Measurements from ENCODE around the gene SGK1.

The SGK1 gene

GRCh38 chr6:134356405-134356804, 38.5 kb upstream of the SGK1 start:
- Histone ChIP-seq H3K9me3 (ENCODE audit: low read length) (no peaks in the 10 kb centered on the region), H3K4me3 (ENCODE audit: low read depth, low read length, poor library complexity, severe bottlenecking) (no peak overlapping the region), H2AFZ (ENCODE audit: low read length) (no peak overlapping the region), H3K36me3 (ENCODE audit: insufficient read depth, low read length) (no peaks in the 10 kb centered on the region), H3K4me1 (ENCODE audit: insufficient read depth, low read length, severe bottlenecking) (no peaks in the 10 kb centered on the region), H3F3A (ENCODE audit: insufficient read depth, low read length) (no peaks in the 10 kb centered on the region), H3K9me2 (ENCODE audit: low read depth, low read length) (no peaks in the 10 kb centered on the region), H3K27me3 (ENCODE audit: insufficient read depth, low read length) (no peaks in the 10 kb centered on the region), H3K9ac (ENCODE audit: low read length) (no peak overlapping the region), H3K79me2 (ENCODE audit: insufficient read depth, low read length) (no peaks in the 10 kb centered on the region), H3K4me2 (ENCODE audit: low read length) (no peak overlapping the region), H3K27ac (ENCODE audit: low read depth, low read length, poor library complexity, severe bottlenecking) (no peak overlapping the region), H4K20me1 (ENCODE audit: insufficient read depth, low read length) (no peaks in the 10 kb centered on the region)
- TF ChIP-seq, protein P1, sequence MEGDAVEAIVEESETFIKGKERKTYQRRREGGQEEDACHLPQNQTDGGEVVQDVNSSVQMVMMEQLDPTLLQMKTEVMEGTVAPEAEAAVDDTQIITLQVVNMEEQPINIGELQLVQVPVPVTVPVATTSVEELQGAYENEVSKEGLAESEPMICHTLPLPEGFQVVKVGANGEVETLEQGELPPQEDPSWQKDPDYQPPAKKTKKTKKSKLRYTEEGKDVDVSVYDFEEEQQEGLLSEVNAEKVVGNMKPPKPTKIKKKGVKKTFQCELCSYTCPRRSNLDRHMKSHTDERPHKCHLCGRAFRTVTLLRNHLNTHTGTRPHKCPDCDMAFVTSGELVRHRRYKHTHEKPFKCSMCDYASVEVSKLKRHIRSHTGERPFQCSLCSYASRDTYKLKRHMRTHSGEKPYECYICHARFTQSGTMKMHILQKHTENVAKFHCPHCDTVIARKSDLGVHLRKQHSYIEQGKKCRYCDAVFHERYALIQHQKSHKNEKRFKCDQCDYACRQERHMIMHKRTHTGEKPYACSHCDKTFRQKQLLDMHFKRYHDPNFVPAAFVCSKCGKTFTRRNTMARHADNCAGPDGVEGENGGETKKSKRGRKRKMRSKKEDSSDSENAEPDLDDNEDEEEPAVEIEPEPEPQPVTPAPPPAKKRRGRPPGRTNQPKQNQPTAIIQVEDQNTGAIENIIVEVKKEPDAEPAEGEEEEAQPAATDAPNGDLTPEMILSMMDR (IDR thresholded peaks at IDR 0.05; ENCODE audit: low read length) = no peak
- no peak for TF ChIP-seq EZH2 (IDR thresholded peaks at IDR 0.05; ENCODE audit: borderline replicate concordance, low read length)

GRCh38 chr6:134352786-134353480, 35.0 kb upstream of the SGK1 start:
- H3K9me3 ChIP-seq (ENCODE audit: low read length) = no peaks in the 10 kb centered on the region
- H3K79me2 ChIP-seq (ENCODE audit: insufficient read depth, low read length) = no peaks in the 10 kb centered on the region
- no peak overlapping the region for H2AFZ ChIP-seq (ENCODE audit: low read length)
- H3K4me1 ChIP-seq (ENCODE audit: insufficient read depth, low read length, severe bottlenecking) = no peaks in the 10 kb centered on the region
- H3F3A ChIP-seq (ENCODE audit: insufficient read depth, low read length) = no peaks in the 10 kb centered on the region
- H3K4me2 ChIP-seq (ENCODE audit: low read length) = no peak overlapping the region
- H3K36me3 ChIP-seq (ENCODE audit: insufficient read depth, low read length) = no peaks in the 10 kb centered on the region
- no peak overlapping the region for H3K4me3 ChIP-seq (ENCODE audit: low read depth, low read length, poor library complexity, severe bottlenecking)
- H3K9ac ChIP-seq (ENCODE audit: low read length) = no peak overlapping the region
- no peaks in the 10 kb centered on the region for H4K20me1 ChIP-seq (ENCODE audit: insufficient read depth, low read length)
- TF ChIP-seq, protein P1 (IDR thresholded peaks at IDR 0.05; ENCODE audit: low read length) = no peak
- TF ChIP-seq EZH2 (IDR thresholded peaks at IDR 0.05; ENCODE audit: borderline replicate concordance, low read length) = no peak
- no peaks in the 10 kb centered on the region for H3K9me2 ChIP-seq (ENCODE audit: low read depth, low read length)
- no peak overlapping the region for H3K27ac ChIP-seq (ENCODE audit: low read depth, low read length, poor library complexity, severe bottlenecking)
- H3K27me3 ChIP-seq (ENCODE audit: insufficient read depth, low read length) = no peaks in the 10 kb centered on the region

- H3K4me1 ChIP-seq (ENCODE audit: insufficient read depth, low read length, severe bottlenecking) = no peaks in the 10 kb centered on the region
- H3F3A ChIP-seq (ENCODE audit: insufficient read depth, low read length) = no peaks in the 10 kb centered on the region
- no peaks in the 10 kb centered on the region for H3K9me3 ChIP-seq (ENCODE audit: low read length)
- no peaks in the 10 kb centered on the region for H3K27me3 ChIP-seq (ENCODE audit: insufficient read depth, low read length)
- no peaks in the 10 kb centered on the region for H3K36me3 ChIP-seq (ENCODE audit: insufficient read depth, low read length)
- H3K4me2 ChIP-seq (ENCODE audit: low read length) = no peak overlapping the region
- H2AFZ ChIP-seq (ENCODE audit: low read length) = no peak overlapping the region
- H3K4me3 ChIP-seq (ENCODE audit: low read depth, low read length, poor library complexity, severe bottlenecking) = no peak overlapping the region
- TF ChIP-seq, protein P1 (IDR thresholded peaks at IDR 0.05; ENCODE audit: low read length) = no peak
- no peak for TF ChIP-seq EZH2 (IDR thresholded peaks at IDR 0.05; ENCODE audit: borderline replicate concordance, low read length)
- no peaks in the 10 kb centered on the region for H4K20me1 ChIP-seq (ENCODE audit: insufficient read depth, low read length)
- no peaks in the 10 kb centered on the region for H3K9me2 ChIP-seq (ENCODE audit: low read depth, low read length)
- H3K27ac ChIP-seq (ENCODE audit: low read depth, low read length, poor library complexity, severe bottlenecking) = no peak overlapping the region
- H3K9ac ChIP-seq (ENCODE audit: low read length) = no peak overlapping the region
- no peaks in the 10 kb centered on the region for H3K79me2 ChIP-seq (ENCODE audit: insufficient read depth, low read length)
These were observed 33.9 kb upstream of the SGK1 start for GRCh38 chr6:134351615-134352474.
